COLO829 (cell line): ENCODE measurements around the gene CNIH1.
A peak's percentile ranks its signal among the peaks of the same experiment; 100 is the strongest.
"Not testable (repeated sequence)": the region's sequence is repeated elsewhere in the genome, so short reads cannot be mapped to it uniquely, and the experiment has no call there.

Source experiments
- DNase-seq: peaks from one replicate; pipeline ENCODE4 v3.0.0; 2012; ENCODE audit warnings: low spot score

CNIH1 gene

GRCh38 chr14:54428527-54428926 lies 12.6 kb downstream of the CNIH1 start:
- DNase-seq: no peak

- no peak for DNase-seq
These were observed 13.3 kb downstream of the CNIH1 start for GRCh38 chr14:54427871-54428270.

GRCh38 chr14:54425537-54426274 lies 15.5 kb downstream of the CNIH1 start:
- DNase-seq: no peak

- no peak for DNase-seq
These were observed 16.1 kb downstream of the CNIH1 start for GRCh38 chr14:54425068-54425467.

GRCh38 chr14:54424479-54424901 lies 16.7 kb downstream of the CNIH1 start:
- no peak for DNase-seq

GRCh38 chr14:54423991-54424390 lies 17.2 kb downstream of the CNIH1 start:
- no peak for DNase-seq

- peak; percentile 66 for DNase-seq
These were observed 20.6 kb downstream of the CNIH1 start for GRCh38 chr14:54420478-54421142.

- DNase-seq: no peak
These were observed 29.8 kb downstream of the CNIH1 start for GRCh38 chr14:54411371-54411770.

GRCh38 chr14:54410215-54410614 lies 31.0 kb downstream of the CNIH1 start:
- DNase-seq: no peak

GRCh38 chr14:54403401-54404005 lies 37.7 kb downstream of the CNIH1 start:
- not testable (repeated sequence) for DNase-seq

GRCh38 chr14:54399560-54399959 lies 41.6 kb downstream of the CNIH1 start:
- no peak for DNase-seq

- DNase-seq: peak; percentile 96
These were observed 44.5 kb downstream of the CNIH1 start, which contains the start of gene CDKN3 for GRCh38 chr14:54396493-54397335. Gene CDKN3, plus strand, starts transcription at chr14:54397007. Its CDS starts 62 bp downstream, at chr14:54397069.

- no peak for DNase-seq
These were observed 45.0 kb downstream of the CNIH1 start for GRCh38 chr14:54396183-54396492.

- DNase-seq: no peak
These were observed 45.5 kb downstream of the CNIH1 start for GRCh38 chr14:54395716-54396115.

- DNase-seq: no peak
These were observed 45.9 kb downstream of the CNIH1 start for GRCh38 chr14:54395284-54395683.

GRCh38 chr14:54394596-54394995 lies 46.6 kb downstream of the CNIH1 start:
- no peak for DNase-seq

GRCh38 chr14:54392986-54393884 lies 47.9 kb downstream of the CNIH1 start:
- DNase-seq: not testable (repeated sequence)

GRCh38 chr14:54392131-54392859 lies 48.9 kb downstream of the CNIH1 start:
- DNase-seq: no peak

- no peak for DNase-seq
These were observed 53.8 kb downstream of the CNIH1 start for GRCh38 chr14:54387328-54387727.

- no peak for DNase-seq
These were observed 55.6 kb downstream of the CNIH1 start for GRCh38 chr14:54385556-54385955.

GRCh38 chr14:54383835-54384234 lies 57.3 kb downstream of the CNIH1 start:
- DNase-seq: no peak
